Muscle of back (tissue), 11 donors: Measurements from ENCODE around the gene USP34. TPM values are rescaled to one million over a fixed set of nuclear protein-coding genes. Genes with fewer than 3 reads are reported as not detected.
A peak's percentile ranks its signal among the peaks of the same experiment; 100 is the strongest.
"Not testable (repeated sequence)": the region's sequence is repeated elsewhere in the genome, so short reads cannot be mapped to it uniquely, and the experiment has no call there.

Experiments
- DNase-seq, 3 donors: peaks; one replicate each; pipeline versions ENCODE4 v3.0.0 to v3.0.0-alpha.2; 2013
- polyA plus RNA-seq, 10 donors: library from polyadenylated mRNA; unstranded; fragments of 120-200 nt; gene quantifications; one replicate each; pipeline ENCODE4 v1.2.1, GENCODE V29; 2013; ENCODE audit not compliant: insufficient read length in 10 of 10

Gene USP34
- polyA plus RNA-seq, 10 donors = 63.1 to 109 (median 84.1) TPM

GRCh38 chr2:61158356-61158955 is 312.4 kb downstream of the USP34 start:
- no peak for DNase-seq

GRCh38 chr2:61157371-61158003 is 313.4 kb downstream of the USP34 start:
- DNase-seq = no peak

GRCh38 chr2:61151436-61151835 is 319.5 kb downstream of the USP34 start:
- DNase-seq = no peak

GRCh38 chr2:61149074-61149473 is 321.8 kb downstream of the USP34 start:
- no peak for DNase-seq

- DNase-seq = not testable (repeated sequence)
These were observed 322.8 kb downstream of the USP34 start for GRCh38 chr2:61148091-61148490.

- no peak for DNase-seq
These were observed 324.9 kb downstream of the USP34 start for GRCh38 chr2:61145990-61146389.

GRCh38 chr2:61144697-61145268 is 326.1 kb downstream of the USP34 start:
- peak; percentile 98 to 99 (median 99) for DNase-seq

- no peak for DNase-seq
These were observed 329.7 kb downstream of the USP34 start for GRCh38 chr2:61141151-61141550.

GRCh38 chr2:61138859-61139258 is 332.0 kb downstream of the USP34 start:
- DNase-seq = no peak

Other genes starting within 250 kb of the USP34 start
- gene XPO1, start 67.3 kb upstream of the USP34 start, polyA plus RNA-seq = 100 to 1,000 TPM; 105 to 212 (median 142) TPM